CD4-positive, alpha-beta T cell treated with Interleukin-17A for 1 hour (primary cell): ENCODE data around the gene FLYWCH2.

Experiments
- DNase-seq: peaks from one replicate; pipeline ENCODE4 v3.0.0-alpha.2; 2020

The FLYWCH2 gene, protein sequence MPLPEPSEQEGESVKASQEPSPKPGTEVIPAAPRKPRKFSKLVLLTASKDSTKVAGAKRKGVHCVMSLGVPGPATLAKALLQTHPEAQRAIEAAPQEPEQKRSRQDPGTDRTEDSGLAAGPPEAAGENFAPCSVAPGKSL

GRCh38 chr16:2882650-2883457 lies at the start of gene FLYWCH2:
FLYWCH2 (plus strand) TSS chr16:2883215; CDS start chr16:2896450, 13,235 bp downstream.
- DNase-seq, result peak; percentile 100

DNA sequence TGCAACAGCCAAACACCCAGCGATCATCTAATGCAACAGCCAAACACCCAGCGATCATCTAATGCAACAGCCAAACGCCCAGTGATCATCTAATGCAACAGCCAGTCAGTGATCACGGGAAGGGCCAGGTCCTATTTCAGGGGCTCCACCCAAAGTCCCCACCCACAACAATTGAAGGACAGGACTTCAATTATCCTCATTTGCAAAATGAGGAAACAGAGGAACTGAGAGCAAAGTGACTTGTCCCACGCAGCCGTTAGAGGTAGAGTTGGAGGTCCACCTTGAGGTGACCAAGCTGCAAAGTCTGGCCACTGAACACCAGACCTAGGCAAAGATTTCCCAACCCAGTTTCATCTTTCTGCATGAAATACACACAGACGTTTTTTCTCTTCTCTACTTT lies 49.2 kb upstream of the FLYWCH2 start:
- no peak for DNase-seq

DNA sequence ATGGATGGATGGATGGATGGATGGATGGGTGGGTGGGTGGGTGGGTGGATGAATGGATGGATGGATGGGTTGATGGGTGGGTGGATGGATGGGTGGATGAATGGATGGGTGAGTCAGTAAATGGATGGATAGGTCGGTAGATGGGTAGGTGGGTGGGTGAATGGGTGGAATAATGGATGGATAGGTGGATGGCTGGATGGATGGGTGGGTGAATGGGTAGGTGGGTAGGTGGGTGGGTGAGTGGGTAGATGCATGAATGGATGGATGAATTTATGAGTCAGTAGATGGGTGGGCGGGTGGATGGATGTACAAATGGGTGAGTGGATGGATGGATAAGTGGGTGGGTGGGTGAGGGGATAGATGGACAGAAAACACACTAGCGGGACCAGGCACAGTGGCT lies 48.0 kb upstream of the FLYWCH2 start:
- DNase-seq, result no peak

- DNase-seq, result no peak
These were observed 47.1 kb upstream of the FLYWCH2 start for GRCh38 chr16:2835638-2836493.

GRCh38 chr16:2836646-2837508 lies 46.1 kb upstream of the FLYWCH2 start:
- DNase-seq, result no peak

GRCh38 chr16:2838928-2839327 lies 44.1 kb upstream of the FLYWCH2 start:
- DNase-seq, result peak; percentile 63

GRCh38 chr16:2839650-2840450 lies 43.2 kb upstream of the FLYWCH2 start:
- no peak for DNase-seq

- no peak for DNase-seq
These were observed 42.1 kb upstream of the FLYWCH2 start for GRCh38 chr16:2840914-2841313.

GRCh38 chr16:2841606-2842339 lies 41.2 kb upstream of the FLYWCH2 start:
- DNase-seq, result no peak

DNA sequence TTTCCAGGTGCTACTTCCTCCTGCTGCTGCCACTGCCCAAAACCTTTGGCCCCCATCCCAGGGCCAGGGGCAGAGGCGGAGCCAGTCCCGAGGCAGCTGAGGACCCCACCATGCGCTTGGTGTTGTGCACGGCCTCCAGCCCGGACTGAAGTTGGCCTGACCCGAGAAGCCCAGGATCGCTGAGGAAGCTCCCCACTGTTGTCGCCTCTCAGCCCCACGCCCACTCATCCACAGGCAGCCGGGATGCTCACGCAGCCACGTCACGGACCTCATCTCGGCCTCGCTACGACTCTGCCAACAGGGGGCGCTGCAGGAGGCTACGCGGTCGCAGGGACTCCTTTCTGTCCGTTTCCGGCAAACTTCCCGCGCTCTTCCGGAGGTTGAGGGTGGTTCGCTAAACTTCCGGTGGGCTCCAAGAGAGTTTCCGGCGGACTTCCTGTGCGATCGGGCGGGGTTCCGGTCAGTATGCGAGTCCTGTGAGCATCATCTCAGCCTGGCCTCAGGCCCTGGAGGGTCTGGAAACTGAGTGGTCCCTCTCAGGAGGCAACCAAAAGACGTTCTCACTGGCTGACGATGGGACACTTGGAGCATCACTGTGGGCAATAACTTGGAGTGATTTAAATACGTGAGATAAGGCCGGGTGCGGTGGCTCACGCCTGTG lies 40.5 kb upstream of the FLYWCH2 start:
- peak; percentile 78 for DNase-seq

- DNase-seq, result no peak
These were observed 39.5 kb upstream of the FLYWCH2 start for GRCh38 chr16:2843526-2843925.

DNA sequence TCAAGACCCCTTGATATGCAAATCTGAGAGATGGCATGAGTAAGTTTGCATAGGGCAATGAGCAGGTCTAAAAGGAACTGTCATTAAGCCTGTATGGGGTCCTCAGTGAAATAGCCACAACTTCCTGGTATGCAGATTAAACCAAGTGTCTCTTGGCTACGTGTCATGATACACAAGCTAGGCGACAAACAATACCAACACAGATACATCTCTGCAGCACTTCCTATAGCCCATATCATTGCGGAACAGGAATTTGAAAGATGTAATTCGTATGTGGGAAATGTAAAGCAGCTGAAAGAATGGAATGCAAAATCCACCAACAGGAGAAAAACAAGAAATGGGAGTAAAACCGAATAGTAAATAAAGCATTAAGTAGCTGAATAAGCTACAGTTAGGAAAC lies 37.9 kb upstream of the FLYWCH2 start:
- DNase-seq, result no peak

DNA sequence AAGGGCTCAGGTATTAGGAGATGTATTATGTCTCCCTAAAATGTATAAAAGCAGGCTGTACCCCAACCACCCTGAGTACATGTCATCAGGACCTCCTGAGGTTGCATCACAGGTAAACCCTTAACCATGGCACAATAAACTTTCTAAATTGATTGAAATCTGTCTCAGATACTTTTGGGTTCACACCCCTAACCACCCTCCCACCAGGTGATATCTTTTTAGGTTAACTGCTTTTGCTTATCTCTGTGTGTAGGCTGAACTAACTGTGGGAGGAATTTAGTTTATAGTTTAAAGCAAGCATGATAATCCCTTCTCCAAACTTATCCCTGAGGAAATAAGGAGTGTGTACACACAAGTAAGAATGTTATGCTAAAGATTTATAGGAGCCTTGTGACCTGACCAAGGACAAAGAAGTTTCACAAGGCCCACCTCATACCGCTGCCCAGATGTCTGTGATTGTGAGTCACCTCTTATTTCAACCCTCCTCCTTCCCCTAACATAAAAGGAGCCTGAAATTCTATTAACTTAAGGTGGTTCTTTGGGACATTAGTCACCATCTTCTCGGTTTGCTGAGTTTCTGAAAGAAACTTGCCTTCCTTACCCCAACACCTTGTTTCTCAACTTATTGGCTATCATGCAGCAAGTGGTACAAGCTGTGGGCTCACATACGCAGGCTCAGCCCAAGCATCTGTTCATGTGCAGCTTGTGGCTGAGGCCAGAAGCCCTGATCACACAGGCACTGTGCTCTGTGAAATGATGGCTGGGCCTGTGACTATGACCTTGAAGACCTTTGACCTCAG lies 36.3 kb upstream of the FLYWCH2 start:
- no peak for DNase-seq

- DNase-seq, result no peak
These were observed 33.9 kb upstream of the FLYWCH2 start for GRCh38 chr16:2848933-2849725.

DNA sequence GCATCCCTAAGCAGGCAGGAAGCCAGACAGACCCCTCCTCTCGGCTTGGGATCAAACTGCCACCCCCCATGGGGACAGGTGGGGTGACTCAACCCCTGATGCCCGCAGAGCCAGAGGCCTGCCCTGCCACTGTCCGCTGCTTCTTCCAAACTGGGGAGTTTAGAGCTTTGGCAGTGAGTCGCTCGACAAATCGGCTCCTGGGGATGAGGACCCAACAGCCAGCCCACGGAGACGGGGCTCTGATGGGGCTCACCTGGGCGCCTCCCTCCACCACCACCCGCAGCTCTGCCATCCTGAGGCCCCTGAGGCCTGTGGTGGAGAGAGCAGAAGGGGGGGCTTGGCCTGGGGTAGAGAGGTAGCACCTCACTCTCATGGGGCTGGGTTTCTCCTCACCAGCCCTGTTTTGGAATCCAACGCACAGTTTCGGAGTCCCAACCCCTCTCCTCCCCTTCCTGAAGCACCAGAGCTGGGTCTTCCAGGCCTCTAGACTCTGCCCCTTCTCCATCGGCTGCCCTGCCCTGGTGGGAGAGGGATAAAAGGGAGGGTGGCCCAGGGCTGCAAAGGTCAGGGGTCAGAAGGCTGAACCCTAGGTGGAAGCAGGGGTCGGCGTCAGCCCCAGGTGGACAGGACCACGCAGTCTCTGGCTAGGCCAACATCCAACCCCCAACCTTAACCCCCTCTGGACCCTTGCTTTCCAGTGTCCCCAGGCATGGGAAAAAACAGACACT lies 30.8 kb upstream of the FLYWCH2 start:
- DNase-seq, result no peak

- DNase-seq, result no peak
These were observed 30.1 kb upstream of the FLYWCH2 start for GRCh38 chr16:2852731-2853507.

- DNase-seq, result no peak
These were observed 29.4 kb upstream of the FLYWCH2 start for GRCh38 chr16:2853531-2854073.
